Activated naive CD8-positive, alpha-beta T cell treated with anti-CD3 and anti-CD28 coated beads, Interleukin-2, amount 50 U/mL, for 16 hours (primary cell): ENCODE measurements around the gene VRK2.
"Not testable (repeated sequence)": the region's sequence is repeated elsewhere in the genome, so short reads cannot be mapped to it uniquely, and the experiment has no call there.

Experiments
- DNase-seq: peaks from one replicate; pipeline ENCODE4 v3.0.0-alpha.2; 2020; ENCODE audit warnings: low read depth, low spot score

The VRK2 gene

GRCh38 chr2:58158481-58158880 is 111.9 kb downstream of the VRK2 start:
- DNase-seq = no peak

DNA sequence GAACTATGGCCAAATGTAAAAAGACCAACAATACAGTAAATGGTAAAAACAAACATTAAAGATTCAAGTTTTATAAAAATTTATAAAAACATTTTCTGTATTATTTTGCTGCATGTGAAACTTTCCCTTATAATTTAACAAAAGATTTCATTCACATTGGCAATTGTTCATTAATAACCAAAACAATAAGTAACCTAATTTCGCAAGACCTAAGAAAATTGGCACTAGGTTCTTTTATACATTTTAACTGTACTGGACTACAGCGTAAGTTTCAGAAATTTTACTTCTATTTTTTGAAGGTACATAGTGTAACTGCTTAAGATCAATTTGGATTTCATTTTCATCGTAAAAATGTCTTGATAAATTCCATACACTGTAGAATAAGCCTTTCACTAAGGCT is 117.3 kb downstream of the VRK2 start:
- DNase-seq = no peak

DNA sequence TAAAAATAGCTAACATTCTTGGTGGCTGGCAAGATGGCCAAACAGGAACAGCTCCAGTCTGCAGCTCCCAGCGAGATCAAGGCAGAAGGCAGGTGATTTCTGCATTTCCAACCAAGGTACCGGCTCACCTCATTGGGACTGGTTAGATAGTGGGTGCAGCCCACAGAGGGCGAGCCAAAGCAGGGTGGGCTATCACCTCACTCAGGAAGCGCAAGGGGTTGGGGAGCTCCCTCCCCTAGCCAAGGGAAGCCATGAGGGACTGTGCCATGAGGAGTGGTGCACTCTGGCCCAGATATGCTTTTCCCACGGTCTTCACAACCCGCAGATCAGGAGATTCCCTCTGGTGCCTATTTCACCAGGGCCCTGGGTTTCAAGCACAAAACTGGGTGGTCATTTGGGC is 121.5 kb downstream of the VRK2 start:
- DNase-seq = not testable (repeated sequence)

GRCh38 chr2:58169845-58170244 is 123.2 kb downstream of the VRK2 start:
- DNase-seq = not testable (repeated sequence)

GRCh38 chr2:58170334-58170933 is 123.8 kb downstream of the VRK2 start:
- not testable (repeated sequence) for DNase-seq

DNA sequence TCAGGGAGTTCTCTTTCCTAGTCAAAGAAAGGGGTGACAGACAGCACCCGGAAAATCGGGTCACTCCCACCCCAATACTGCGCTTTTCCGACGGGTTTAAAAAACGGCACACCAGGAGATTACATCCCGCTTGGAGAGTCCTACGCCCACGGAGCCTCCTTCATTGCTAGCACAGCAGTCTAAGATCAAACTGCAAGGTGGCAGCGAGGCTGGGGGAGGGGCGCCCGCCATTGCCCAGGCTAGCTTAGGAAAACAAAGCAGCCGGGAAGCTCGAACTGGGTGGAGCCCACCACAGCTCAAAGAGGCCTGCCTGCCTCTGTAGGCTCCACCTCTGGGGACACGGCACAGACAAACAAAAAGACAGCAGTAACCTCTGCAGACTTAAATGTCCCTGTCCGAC is 125.2 kb downstream of the VRK2 start:
- not testable (repeated sequence) for DNase-seq

GRCh38 chr2:58177187-58177586 is 130.6 kb downstream of the VRK2 start:
- not testable (repeated sequence) for DNase-seq

DNA sequence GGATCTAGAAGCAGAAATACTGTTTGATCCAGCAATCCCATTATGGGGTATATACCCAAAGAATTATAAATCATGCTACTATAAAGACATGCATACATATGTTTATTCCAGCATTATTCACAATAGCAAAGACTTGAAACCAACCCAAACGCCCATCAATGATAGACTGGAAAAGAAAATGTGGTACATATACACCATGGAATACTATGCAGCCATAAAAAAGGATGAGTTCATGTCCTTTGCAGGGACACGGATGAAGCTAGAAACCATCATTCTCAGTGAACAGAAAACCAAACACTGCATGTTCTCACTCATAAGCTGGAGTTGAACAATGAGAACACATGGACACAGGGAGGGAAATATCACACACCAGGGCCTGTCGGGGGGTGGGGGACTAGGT is 133.6 kb downstream of the VRK2 start:
- DNase-seq = not testable (repeated sequence)

DNA sequence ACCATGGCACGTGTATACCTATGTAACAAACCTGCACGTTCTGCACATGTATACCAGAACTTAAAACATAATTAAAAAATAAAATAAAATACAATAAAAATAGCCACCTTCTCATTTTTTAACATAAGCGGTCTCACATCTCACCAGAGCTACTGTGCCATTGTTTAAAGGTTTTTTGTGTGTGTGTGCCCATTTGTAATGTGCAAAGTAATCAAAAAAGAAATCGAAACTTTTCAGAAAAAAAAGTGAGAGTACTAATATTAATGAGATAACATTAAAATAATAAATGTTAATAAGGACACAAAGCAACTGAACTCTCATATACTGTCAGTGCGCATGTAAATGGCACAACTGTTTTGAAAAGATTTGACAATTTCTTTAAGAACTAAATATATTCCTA is 134.0 kb downstream of the VRK2 start:
- no peak for DNase-seq

GRCh38 chr2:58182527-58182926 is 135.9 kb downstream of the VRK2 start:
- DNase-seq = no peak

- no peak for DNase-seq
Measured at GRCh38 chr2:58186501-58186900, 139.9 kb downstream of the VRK2 start.

GRCh38 chr2:58187022-58187421 is 140.4 kb downstream of the VRK2 start:
- DNase-seq = not testable (repeated sequence)

- no peak for DNase-seq
Measured at GRCh38 chr2:58194458-58194857, 147.9 kb downstream of the VRK2 start.

DNA sequence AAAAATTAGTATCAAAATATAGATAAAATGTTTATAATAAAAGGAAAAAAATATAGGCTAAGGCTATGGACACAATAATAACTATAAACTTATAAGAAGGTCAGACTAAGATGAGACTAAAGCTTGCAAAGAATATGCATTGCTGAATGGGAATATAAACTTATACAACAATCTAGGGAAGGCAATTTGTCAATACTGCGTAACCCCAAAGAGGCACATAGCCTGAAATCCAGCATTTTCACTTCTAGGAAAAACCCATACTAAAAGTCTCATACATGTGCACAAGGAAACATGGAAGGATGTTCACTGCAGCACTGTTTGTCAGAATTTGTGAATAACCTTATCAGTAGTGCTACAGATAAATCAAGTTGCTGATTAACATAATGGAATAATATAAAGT is 149.1 kb downstream of the VRK2 start:
- no peak for DNase-seq

DNA sequence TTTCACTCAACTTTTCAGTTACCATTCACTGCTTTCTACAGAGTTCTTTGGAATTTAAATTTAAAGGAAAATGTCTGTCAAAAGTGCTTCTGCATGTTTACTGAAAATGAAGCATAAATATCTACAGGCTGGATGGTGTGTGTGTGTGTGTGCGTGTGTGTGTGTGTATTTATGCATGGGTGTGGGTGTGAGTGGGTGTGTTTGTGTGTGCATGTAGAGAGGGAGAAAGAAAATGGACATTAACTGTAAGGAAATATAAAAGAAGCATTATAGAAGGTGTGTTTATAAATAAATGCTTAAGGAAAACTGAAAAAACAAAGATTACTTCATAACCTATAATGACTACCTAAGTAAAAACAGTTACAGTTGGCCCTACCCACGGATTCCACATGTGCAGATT is 151.3 kb downstream of the VRK2 start:
- DNase-seq = no peak

DNA sequence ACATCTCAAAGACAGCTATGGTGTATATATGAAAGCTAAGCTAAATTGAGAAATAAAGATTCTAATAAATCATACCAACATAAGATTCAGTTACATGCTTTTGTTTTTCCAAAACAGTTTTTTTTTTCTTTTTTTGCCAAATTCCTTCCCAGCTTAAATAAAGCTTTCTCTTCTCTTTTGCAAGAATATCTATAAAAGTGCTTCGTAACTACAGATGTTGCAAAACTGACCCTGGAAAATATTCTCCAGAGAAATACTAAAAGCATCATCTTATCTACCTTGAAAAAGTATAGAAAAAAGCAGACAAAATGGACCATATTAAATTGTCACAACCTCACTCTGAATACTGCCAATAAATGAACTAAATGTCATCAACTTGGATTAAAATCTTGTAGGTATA is 155.8 kb downstream of the VRK2 start:
- no peak for DNase-seq

DNA sequence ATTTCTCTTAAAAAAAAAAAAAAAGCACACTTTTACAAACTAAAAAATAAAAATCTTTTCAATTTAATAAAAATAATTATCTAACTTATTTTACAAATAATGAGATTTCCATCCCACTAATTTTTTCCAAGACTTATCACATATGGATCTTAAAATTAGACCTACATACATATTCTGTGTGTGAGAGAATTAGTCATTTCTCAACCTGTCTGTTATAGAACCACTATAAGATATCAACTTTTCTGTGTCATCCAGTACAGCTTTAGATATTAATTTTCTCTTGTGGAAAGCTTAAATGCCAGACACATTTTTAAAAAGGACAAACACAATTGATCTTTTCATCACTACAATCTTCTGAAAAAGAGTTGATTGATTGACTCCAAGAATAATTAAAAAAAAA is 156.4 kb downstream of the VRK2 start:
- DNase-seq = no peak

GRCh38 chr2:58204195-58204959 is 157.8 kb downstream of the VRK2 start:
- DNase-seq = no peak

DNA sequence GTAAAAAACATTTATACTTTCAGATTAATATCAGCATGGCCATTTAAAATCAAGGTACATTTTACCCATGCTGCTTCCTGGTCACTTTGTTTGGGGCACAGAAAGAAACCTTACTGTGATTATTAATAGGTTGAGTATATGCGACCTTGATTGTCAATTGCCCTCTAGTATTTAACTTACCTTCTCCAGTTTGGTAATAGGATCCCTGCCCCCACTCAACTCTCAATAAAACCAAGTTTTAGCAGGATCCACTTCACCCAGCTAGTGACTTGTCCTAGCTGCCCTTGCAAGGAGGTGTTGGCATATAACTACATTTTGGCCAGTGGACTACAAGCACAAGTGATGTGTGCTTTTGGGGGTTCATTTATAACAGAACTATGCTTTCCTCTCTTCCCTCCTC is 160.2 kb downstream of the VRK2 start:
- DNase-seq = no peak

- DNase-seq = no peak
Measured at GRCh38 chr2:58207189-58207588, 160.6 kb downstream of the VRK2 start.
